Measurements from ENCODE around the gene PYGM. TPM values are rescaled to one million over a fixed set of nuclear protein-coding genes. Genes with fewer than 3 reads are reported as not detected.

PYGM gene
- total RNA-seq, 2 experiments from 2014 or later: 2.2 TPM

- no peak for DNase-seq (ENCODE audit: low spot score)
- no TSS peak for BruUV-seq (replicated peaks)
- peaks cover 18% of the 10 kb centered on the region; the same call in 1 of the 2 replicates for H3K79me2 ChIP-seq (ENCODE audit: insufficient read depth, low read depth, low read length)
- H3K27ac ChIP-seq (ENCODE audit: low read depth, low read length, poor library complexity, severe bottlenecking): peak overlapping the region; percentile 82
- H3K9me2 ChIP-seq (ENCODE audit: insufficient read depth, low read length): no peaks in the 10 kb centered on the region
- ChIA-PET CTCF (ENCODE audit: unreplicated experiment) (interaction anchor here (0.6 kb wide), 1 partner anchor 447 kb away, joined by 3 read pairs; no protein-coding TSS in a partner anchor), POLR2A (interaction anchor here (1.1 to 3.0 kb wide), 3 partner anchors 10 to 22 kb away, joined by 3 to 14 read pairs (median 5); partner anchors contain the start of gene MEN1)
- peak overlapping the region; percentile 91 for H3K4me2 ChIP-seq (ENCODE audit: low read length)
- H4K20me1 ChIP-seq (ENCODE audit: insufficient read depth, low read length): no peaks in the 10 kb centered on the region
- peaks cover 75% of the 10 kb centered on the region for H3K36me3 ChIP-seq (ENCODE audit: insufficient read depth, low read length)
- H2AFZ ChIP-seq (ENCODE audit: low read length): no peak overlapping the region
- H3K4me3 ChIP-seq (ENCODE audit: low read depth, low read length, poor library complexity, severe bottlenecking): peak overlapping the region; percentile 78
- intact Hi-C loops (cut with micrococcal nuclease; ENCODE audit: unreplicated experiment): no loop called here
- TF ChIP-seq CTCF (conservative IDR thresholded peaks at IDR 0.05; ENCODE audit: low read length) (no peak), EZH2phosphoT487 (IDR thresholded peaks at IDR 0.05; ENCODE audit: borderline replicate concordance, low read depth, low read length) (no peak)
- no peaks in the 10 kb centered on the region for H3K9me3 ChIP-seq (ENCODE audit: low read length)
- peaks cover 47% of the 10 kb centered on the region for H3K4me1 ChIP-seq (ENCODE audit: insufficient read depth, low read length, poor library complexity, severe bottlenecking)
These were observed 40.8 kb upstream of the PYGM start for GRCh38 chr11:64800303-64801157.

- intact Hi-C loops (cut with micrococcal nuclease; ENCODE audit: unreplicated experiment): no loop called here
- peak overlapping the region; percentile 78 for H3K4me3 ChIP-seq (ENCODE audit: low read depth, low read length, poor library complexity, severe bottlenecking)
- H4K20me1 ChIP-seq (ENCODE audit: insufficient read depth, low read length): no peaks in the 10 kb centered on the region
- DNase-seq (ENCODE audit: low spot score): peak; percentile 79
- H3K4me2 ChIP-seq (ENCODE audit: low read length): peak overlapping the region; percentile 91
- BruUV-seq (replicated peaks): no TSS peak
- ChIA-PET CTCF (ENCODE audit: unreplicated experiment) (interaction anchor here (0.6 to 0.7 kb wide), 2 partner anchors 18 to 446 kb away, joined by 3 read pairs; no protein-coding TSS in a partner anchor), POLR2A (interaction anchor here (0.6 to 3.0 kb wide), 4 partner anchors 10 to 44 kb away, joined by 3 to 14 read pairs (median 4); partner anchors contain the start of gene MEN1)
- H3K27ac ChIP-seq (ENCODE audit: low read depth, low read length, poor library complexity, severe bottlenecking): peak overlapping the region; percentile 82
- H3K36me3 ChIP-seq (ENCODE audit: insufficient read depth, low read length): peaks cover 68% of the 10 kb centered on the region
- H3K9me3 ChIP-seq (ENCODE audit: low read length): no peaks in the 10 kb centered on the region
- no peak overlapping the region for H2AFZ ChIP-seq (ENCODE audit: low read length)
- peaks cover 47% of the 10 kb centered on the region for H3K4me1 ChIP-seq (ENCODE audit: insufficient read depth, low read length, poor library complexity, severe bottlenecking)
- peaks cover 18% of the 10 kb centered on the region; the same call in 1 of the 2 replicates for H3K79me2 ChIP-seq (ENCODE audit: insufficient read depth, low read depth, low read length)
- TF ChIP-seq CTCF (conservative IDR thresholded peaks at IDR 0.05; ENCODE audit: low read length) (no peak), EZH2phosphoT487 (IDR thresholded peaks at IDR 0.05; ENCODE audit: borderline replicate concordance, low read depth, low read length) (no peak)
- no peaks in the 10 kb centered on the region for H3K9me2 ChIP-seq (ENCODE audit: insufficient read depth, low read length)
These were observed 40.0 kb upstream of the PYGM start for GRCh38 chr11:64799623-64800302.

All from OCI-LY7 (cell line).